Measurements from ENCODE around the gene HS2ST1. TPM values are rescaled to one million over a fixed set of nuclear protein-coding genes. Genes with fewer than 3 reads are reported as not detected.

HS2ST1 gene
- total RNA-seq, 4 donors from 2014 or later = 4.6 to 53.5 (median 15.5) TPM

DNA sequence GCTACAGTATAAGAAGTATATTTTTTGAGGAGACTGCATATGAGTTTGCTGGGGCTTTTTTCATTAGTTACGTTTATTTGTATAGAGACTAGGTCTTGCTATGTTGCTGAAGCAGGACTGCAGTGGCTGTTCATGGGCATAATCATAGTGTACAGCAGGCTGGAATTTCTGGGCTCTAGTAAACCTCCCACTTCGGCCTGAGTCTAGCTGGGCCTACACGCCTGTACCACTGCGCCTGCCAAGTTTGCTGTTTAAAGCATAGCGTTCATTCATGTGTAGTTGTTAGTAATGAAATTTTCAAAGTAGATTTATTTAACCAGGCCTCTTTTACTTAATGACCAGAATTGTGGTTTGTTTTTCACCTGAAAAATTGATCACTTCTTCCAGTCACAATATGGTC lies 33.8 kb downstream of the HS2ST1 start:
- no peak for DNase-seq
- Histone ChIP-seq H3K27ac (no peak overlapping the region), H3K4me1 (no peaks in the 10 kb centered on the region), H3K27me3 (no peaks in the 10 kb centered on the region), H3K36me3 (no peaks in the 10 kb centered on the region), H3K4me3 (no peak overlapping the region), H3K9me3 (no peaks in the 10 kb centered on the region)
- intact Hi-C loops (cut with DNase I; ENCODE audit: low total_unique reads) = no loop called here
- TF ChIP-seq, protein P1, sequence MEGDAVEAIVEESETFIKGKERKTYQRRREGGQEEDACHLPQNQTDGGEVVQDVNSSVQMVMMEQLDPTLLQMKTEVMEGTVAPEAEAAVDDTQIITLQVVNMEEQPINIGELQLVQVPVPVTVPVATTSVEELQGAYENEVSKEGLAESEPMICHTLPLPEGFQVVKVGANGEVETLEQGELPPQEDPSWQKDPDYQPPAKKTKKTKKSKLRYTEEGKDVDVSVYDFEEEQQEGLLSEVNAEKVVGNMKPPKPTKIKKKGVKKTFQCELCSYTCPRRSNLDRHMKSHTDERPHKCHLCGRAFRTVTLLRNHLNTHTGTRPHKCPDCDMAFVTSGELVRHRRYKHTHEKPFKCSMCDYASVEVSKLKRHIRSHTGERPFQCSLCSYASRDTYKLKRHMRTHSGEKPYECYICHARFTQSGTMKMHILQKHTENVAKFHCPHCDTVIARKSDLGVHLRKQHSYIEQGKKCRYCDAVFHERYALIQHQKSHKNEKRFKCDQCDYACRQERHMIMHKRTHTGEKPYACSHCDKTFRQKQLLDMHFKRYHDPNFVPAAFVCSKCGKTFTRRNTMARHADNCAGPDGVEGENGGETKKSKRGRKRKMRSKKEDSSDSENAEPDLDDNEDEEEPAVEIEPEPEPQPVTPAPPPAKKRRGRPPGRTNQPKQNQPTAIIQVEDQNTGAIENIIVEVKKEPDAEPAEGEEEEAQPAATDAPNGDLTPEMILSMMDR (IDR thresholded peaks at IDR 0.05) = no peak
- TF ChIP-seq POLR2A (IDR thresholded peaks at IDR 0.05) = no peak

DNA sequence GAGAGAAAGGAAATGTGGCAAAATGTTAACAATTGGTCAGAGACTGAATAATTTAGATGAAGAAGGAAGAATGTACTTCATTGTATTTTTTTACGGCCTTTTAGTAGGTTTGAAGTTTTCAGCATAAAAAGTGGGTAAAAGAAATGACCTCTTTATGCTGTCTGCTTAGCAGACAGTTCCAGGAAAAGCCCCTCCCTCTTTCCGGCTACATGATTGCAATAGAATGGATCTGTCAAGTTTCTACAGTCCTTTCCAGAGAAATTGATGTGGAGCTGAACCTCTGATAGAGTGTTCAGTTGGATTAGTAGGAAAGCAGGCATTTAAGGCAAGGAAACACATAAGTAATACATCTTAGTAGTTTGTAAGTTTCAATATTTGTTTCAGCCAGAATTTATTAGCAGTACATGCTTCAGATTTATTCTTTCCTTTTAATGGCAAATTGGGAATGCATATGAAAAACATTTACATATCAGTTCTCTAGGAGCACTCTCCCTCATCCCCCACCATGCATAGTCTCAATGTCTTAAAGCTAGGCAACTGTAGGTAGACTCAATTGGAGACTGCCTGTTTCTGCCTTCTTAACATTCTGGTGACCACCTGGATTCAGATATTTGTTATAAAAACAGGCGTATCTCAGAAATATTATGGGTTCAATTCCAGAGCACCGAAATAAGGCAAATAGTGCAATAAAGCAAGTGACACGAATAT lies 36.4 kb downstream of the HS2ST1 start:
- no peak overlapping the region for H3K27ac ChIP-seq
- no peak for DNase-seq
- no peaks in the 10 kb centered on the region for H3K36me3 ChIP-seq
- H3K9me3 ChIP-seq = no peaks in the 10 kb centered on the region
- no peaks in the 10 kb centered on the region for H3K27me3 ChIP-seq
- H3K4me1 ChIP-seq = no peaks in the 10 kb centered on the region
- H3K4me3 ChIP-seq = no peak overlapping the region
- intact Hi-C loops (cut with DNase I; ENCODE audit: low total_unique reads) = no loop called here
- no peak for TF ChIP-seq POLR2A (IDR thresholded peaks at IDR 0.05)
- TF ChIP-seq, protein P1 (IDR thresholded peaks at IDR 0.05) = no peak

DNA sequence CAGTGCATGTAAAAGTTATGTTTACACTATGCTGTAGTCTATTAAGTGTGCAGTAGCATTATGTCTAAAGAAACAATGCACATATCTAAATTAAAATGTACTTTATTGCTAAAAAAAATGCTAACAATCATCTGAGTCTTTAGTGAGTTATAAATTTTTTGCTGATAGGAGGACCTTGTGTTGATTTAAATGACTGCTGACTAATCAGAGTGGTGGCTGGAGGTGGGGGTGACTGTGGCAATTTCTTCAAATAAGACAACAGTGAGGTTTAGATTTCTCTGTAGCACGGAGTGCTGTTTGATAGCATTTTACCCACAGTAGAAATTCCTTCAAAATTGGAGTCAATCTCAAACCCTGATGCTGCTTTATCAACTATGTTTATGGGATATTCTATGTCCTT lies 37.0 kb downstream of the HS2ST1 start:
- no peaks in the 10 kb centered on the region for H3K4me1 ChIP-seq
- no peaks in the 10 kb centered on the region for H3K27me3 ChIP-seq
- no peak overlapping the region for H3K27ac ChIP-seq
- no peaks in the 10 kb centered on the region for H3K9me3 ChIP-seq
- H3K36me3 ChIP-seq = no peaks in the 10 kb centered on the region
- no peak for DNase-seq
- TF ChIP-seq, protein P1 (IDR thresholded peaks at IDR 0.05) = no peak
- no peak for TF ChIP-seq POLR2A (IDR thresholded peaks at IDR 0.05)
- intact Hi-C loops (cut with DNase I; ENCODE audit: low total_unique reads) = no loop called here
- H3K4me3 ChIP-seq = no peak overlapping the region

DNA sequence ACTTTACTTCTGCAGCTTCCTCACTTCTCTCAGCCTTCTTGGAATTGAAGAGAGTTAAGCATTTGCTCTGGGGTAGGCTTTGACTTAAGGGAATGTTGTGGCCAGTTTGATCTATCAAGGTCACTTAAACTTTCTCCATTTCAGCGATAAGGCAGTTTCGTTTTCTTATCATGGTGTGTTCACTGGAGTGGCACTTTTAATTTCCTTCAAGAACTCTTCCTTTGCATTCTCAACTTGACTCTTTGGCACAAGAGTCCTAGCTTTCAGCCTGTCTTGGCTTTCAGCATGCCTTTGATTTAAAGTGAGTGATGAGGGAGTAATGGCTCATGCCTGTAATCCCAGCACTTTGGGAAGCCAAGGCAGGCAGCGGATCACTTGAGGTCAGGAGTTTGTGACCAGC lies 38.7 kb downstream of the HS2ST1 start:
- no peaks in the 10 kb centered on the region for H3K36me3 ChIP-seq
- no peaks in the 10 kb centered on the region for H3K9me3 ChIP-seq
- H3K4me1 ChIP-seq = no peaks in the 10 kb centered on the region
- no peak overlapping the region for H3K4me3 ChIP-seq
- no peak for DNase-seq
- H3K27ac ChIP-seq = no peak overlapping the region
- intact Hi-C loops (cut with DNase I; ENCODE audit: low total_unique reads) = no loop called here
- TF ChIP-seq POLR2A (IDR thresholded peaks at IDR 0.05) = no peak
- TF ChIP-seq, protein P1 (IDR thresholded peaks at IDR 0.05) = no peak
- H3K27me3 ChIP-seq = no peaks in the 10 kb centered on the region

DNA sequence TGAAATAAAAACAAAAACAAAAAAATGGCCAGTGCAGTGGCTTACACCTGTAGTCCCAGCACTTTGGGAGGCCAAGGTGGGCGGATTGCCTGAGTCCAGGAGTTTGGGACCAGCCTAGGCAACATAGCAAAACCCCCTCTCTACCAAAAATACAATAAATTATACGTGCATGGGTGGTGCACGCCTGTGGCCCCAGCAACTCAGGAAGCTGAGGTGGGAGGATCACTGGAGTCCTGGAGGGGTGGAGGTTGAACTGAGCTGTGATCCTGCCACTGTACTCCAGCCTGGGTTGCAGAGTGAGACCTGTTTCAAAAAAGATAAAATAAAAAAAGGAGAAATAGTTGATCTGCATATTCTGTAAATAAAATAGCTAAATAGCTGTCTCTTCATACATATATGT lies 41.2 kb downstream of the HS2ST1 start:
- H3K4me3 ChIP-seq = no peak overlapping the region
- H3K36me3 ChIP-seq = no peaks in the 10 kb centered on the region
- H3K27ac ChIP-seq = no peak overlapping the region
- no peak for DNase-seq
- no peaks in the 10 kb centered on the region for H3K27me3 ChIP-seq
- H3K4me1 ChIP-seq = no peaks in the 10 kb centered on the region
- H3K9me3 ChIP-seq = no peaks in the 10 kb centered on the region
- intact Hi-C loops (cut with DNase I; ENCODE audit: low total_unique reads) = no loop called here
- TF ChIP-seq, protein P1 (IDR thresholded peaks at IDR 0.05) = no peak
- no peak for TF ChIP-seq POLR2A (IDR thresholded peaks at IDR 0.05)

Measured in uterus (tissue), 4 donors.